Dedifferentiated amniotic fluid mesenchymal stem cell (primary cell): ENCODE results near the gene PARP16.
"Not testable (repeated sequence)": the region's sequence is repeated elsewhere in the genome, so short reads cannot be mapped to it uniquely, and the experiment has no call there.

Experiments
- DNase-seq: peaks from one replicate; pipeline ENCODE4 v3.0.0-alpha.2; 2016; ENCODE audit errors: extremely low spot score

The PARP16 gene

DNA sequence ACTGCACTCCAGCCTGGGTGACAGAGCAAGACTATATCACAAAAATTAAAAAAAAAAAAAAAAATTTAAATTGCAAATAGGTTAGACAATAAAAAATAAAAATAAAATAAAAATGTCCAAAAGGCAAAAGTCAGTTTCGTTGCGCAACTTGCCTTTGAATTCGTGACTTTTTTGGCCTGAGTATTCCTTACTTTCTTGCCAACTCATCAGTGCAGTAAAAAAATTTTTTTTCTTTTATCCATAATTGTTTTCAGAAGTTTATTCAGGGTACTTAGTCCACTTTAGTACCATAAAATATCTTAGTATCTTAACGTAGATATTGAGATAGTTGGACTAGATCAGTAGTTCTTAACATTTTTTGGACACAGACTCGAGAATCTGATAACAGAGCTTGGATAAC, 53.0 kb downstream of the PARP16 start:
- DNase-seq = no peak

DNA sequence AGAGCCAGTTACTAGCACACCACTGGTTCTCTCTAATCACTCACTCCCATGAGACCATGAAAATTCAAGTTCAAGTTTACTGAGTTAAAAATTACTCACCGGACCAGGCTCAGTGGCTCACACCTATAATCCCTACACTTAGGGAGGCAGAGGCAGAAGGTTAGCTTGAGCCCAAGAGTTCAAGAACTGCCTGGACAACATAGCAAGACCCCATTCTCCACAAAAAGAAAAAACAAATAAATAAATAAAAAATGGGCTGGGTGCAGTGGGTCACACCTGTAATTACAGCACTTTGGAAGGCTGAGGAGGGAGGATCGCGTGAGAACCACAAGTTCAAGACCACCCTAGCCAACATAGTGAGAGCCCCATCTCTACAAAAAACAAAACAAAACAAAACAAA, 54.2 kb downstream of the PARP16 start:
- DNase-seq = no peak

DNA sequence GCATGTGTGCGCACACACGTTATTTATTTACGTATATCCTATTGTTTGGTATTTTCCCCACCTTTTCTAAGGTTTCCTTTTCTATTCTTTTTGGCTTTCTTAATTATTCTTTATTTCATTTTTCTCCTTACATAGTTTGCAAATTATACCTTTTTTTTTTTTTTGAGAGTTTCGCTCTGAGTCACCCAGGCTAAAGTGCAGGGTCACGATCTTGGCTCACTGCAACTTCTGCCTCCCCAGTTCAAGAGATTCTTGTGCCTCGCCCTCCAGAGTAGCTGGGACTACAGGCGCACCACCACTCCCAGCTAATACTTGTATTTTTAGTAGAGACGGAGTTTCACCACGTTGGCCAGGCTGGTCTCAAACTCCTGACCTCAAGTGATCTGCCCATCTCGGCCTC, 55.4 kb downstream of the PARP16 start:
- no peak for DNase-seq

DNA sequence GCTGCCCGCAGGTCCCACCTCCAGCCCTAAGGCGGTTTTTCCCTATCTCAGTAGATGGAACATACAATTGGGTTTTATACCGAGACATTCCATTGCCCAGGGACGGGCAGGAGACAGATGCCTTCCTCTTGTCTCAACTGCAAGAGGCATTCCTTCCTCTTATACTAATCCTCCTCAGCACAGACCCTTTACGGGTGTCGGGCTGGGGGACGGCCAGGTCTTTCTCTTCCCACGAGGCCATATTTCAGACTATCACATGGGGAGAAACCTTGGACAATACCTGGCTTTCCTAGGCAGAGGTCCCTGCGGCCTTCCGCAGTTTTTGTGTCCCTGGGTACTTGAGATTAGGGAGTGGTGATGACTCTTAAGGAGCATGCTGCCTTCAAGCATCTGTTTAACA, 59.8 kb downstream of the PARP16 start:
- DNase-seq = not testable (repeated sequence)

DNA sequence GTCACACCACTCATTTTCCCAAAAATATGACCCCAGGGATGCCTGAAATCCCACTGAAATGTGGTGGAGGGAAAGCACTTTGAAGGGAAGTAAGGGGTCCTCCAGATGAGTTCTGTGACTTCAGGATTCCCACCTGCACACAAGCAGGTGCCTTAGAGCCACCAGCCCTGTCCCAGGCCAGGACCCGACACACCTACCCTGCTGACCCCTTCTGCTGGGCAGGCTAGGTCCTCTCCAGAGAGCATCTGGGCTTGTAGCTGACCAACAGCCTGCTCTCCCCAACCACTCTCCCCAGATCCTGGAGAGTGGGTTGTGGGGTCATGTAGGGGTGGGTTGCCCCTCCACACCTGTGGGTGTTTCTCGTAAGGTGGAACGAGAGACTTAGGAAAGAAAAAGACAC, 60.5 kb downstream of the PARP16 start:
- no peak for DNase-seq

DNA sequence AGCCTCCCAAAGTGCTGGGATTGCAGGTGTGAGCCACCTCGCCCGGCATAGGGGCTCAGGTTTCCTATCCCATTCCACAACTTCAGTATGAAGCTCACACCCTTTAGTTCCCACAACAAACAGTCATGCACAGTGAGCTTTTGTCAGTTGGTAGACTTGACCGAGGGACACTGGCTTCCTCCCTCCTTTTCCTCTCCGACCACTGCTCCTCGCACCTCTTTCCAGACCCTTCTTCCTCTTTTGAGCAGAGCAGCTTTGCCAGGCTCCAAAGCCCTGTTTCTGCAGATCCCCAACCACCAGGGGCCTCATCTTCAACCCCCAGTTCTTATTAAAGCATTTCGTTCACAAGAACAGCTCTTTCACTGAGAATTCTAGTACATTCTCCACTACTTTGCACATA, 62.7 kb downstream of the PARP16 start:
- no peak for DNase-seq

DNA sequence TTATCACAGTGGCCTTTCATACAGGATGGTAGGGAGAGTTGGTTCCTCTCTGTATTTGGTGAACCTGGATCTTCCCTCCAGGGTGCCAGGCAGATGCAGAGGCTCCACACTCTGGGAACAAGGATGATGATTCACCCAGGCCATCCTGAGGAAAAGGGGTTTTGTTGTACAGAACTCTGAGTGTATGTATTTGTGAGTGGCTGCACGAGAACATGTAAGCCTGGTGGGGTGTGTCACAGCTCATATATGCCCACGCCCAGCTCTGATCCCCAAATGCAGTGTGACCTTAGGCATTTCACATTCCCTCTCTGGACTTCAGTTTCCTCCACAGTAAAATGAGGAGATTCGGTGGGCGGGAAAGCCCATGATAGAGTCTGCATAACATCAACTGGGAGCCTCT, 63.8 kb downstream of the PARP16 start:
- no peak for DNase-seq

DNA sequence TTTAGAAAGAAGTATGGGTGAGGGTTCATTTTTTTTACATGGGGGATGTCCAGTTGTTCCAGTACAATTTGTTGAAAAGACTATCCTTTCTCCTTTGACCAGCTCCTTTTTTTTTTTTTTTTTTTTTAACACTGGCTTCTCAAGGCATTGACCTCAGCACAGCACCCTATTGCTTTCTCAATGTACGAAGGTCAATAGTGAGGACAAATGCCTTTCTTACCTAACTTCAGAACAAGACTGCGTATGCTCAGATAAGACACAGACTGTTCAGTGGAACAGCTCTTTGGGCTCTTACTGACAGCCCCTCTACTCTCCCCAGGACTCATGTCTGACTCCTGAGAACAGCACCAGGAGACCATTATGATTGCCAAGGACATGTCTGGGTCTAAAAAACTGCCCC, 65.0 kb downstream of the PARP16 start:
- no peak for DNase-seq

DNA sequence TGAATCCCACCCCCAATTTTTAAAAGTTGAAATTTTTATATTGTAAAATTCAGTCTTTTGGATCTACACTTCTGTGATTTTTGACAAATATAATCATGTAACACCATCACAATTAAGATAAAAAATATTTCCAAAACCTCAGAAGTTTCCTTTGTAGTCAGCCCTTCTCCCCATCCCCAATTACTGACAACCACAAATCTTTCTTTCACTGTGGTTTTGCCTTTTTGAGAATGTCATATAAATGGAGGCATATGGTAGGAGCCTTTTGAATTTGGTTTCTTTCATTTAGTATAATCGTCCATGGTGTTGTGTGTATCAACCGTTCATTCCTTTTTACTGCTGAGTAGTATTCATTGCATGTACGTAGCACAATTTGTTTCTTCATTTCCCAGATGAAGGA, 67.5 kb downstream of the PARP16 start:
- DNase-seq = no peak

DNA sequence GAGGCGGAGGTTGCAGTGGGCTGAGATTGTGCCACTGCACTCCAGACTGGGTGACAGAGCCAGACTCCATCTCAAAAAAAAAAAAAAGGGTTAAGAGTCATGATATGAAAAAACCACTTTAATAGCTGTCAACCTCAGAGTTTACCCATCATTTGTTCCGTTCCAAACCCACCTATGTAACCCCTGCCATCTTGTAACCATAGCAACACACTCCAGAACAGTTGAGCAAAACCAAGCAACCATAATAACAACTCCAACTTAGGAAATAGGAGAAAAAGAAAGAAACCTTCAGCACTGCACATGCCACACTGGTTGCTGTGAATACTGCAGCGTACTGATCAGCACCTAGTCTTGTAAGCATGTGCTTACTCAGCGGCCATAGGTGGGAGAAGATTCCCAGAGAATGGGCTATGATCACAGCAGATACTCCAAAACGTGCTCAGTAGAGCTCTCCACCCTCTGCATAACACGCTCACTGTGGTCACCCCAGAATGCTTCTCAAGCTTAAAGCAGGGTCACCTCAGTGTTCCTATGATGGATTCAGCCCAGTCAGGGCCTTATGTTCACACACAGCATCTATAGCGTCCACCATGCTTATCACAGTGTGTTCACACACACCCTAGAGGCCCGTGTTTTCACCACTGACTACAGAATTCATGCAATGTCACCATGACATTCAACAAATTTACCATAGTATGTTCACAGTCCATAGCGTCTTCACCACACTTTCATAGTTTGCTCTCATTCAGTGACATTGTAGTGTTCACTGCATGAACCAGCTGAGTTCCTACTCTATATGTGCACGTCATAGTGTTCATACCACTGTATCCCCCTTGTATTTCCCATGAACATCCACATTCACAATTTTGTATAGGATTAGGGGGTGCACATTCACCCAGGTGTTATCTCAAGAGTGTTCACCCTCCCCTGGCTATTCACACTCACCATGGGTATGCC, 68.9 kb downstream of the PARP16 start:
- no peak for DNase-seq

DNA sequence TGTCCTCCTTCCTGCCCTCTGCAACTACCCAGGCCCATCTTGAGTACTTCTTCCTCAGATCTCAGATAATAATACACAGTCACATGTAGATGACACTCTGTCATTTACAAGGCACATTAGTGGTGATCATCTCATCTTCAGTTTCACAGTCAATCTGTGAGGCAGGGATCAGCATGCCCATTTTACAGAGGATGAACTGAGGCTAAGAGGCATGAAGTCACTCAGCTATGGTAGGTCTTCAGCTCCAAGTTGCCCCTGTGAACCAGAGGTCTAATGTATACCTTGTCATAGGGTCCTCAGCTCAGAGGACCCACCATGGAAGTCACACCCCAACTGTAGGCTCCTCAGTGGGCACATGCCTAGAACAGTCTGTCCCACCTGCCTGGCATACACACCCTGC, 71.2 kb downstream of the PARP16 start:
- DNase-seq = no peak

DNA sequence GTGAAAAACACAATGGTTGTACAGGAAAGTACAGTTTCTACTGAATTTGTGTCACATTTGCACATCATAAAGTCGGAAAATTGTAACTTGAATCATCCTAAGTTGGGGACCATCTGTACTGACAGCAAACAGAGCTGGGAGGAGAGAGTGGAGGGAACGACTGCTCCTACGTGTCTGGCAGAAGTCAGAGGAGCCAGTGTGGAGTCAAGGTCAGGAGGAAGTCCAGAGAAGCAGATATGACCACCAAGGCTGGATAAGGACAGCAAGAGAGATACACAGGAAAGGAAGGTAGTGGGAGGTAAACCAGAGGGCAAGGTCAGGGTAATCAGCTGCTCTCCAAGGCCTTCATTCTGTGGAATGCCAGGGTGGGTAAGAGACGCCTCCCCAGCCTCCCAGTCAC, 72.7 kb downstream of the PARP16 start:
- no peak for DNase-seq

DNA sequence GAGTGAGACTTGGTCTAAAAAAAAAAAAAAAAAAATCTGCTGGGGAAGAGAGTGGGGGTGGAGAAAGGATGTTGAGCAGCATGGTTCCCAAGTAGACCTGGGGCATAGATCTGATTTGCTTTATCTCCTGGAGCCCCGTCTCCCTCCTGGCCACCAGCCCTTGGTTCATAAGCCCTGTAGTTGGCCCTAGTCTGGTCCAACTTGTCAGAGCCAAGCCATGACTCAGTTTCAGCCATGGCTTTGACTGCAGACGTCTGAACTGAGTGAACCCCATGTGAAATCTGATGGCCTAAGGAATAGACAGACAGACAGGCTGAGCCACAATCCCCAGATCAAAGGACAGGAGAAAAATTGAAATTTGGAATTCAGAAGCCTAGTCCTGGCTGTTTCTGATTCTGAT, 73.4 kb downstream of the PARP16 start:
- no peak for DNase-seq

DNA sequence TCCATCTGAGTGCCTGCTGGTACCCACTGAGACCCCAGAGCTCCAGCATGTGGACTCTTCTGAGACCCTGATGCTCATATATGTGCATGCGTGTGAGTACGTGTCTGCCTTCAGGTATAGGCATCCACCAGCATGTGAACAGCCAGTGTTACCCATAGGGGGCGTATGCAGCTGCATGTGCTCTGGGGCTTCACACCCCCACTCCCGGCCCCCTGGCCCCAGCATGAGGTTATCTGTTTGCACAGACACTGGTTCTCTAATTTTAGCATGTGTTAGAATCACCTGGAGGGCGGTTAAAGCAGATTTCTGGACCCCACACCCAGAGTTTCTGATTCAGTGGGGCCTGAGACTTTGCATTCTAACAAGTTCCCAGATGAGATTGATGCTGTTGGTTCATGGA, 74.6 kb downstream of the PARP16 start:
- no peak for DNase-seq

DNA sequence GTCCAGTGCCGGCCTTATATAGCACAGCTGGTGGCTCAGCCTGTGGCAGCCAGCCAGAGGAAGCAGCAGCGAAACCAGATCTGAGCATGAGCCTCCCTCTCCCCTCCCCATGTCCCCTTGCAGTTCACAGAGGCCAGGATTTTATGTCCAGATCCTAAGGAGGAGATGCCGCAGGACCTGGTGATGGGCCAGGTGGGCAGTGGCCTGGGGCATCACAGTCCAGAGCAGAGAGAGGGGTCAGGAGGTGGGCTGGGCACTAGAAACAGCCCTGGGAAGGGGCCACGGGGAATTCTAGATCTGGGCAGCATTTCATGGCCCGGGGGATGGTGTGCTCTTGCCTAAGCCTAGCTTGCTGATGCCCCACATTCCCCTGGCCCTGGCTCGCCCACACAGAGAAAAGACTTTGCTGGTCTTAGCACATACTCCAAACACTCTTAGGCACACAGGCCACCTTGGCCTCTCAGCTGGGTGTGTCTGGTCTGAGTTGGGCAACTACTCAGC, 75.2 kb downstream of the PARP16 start:
- no peak for DNase-seq

DNA sequence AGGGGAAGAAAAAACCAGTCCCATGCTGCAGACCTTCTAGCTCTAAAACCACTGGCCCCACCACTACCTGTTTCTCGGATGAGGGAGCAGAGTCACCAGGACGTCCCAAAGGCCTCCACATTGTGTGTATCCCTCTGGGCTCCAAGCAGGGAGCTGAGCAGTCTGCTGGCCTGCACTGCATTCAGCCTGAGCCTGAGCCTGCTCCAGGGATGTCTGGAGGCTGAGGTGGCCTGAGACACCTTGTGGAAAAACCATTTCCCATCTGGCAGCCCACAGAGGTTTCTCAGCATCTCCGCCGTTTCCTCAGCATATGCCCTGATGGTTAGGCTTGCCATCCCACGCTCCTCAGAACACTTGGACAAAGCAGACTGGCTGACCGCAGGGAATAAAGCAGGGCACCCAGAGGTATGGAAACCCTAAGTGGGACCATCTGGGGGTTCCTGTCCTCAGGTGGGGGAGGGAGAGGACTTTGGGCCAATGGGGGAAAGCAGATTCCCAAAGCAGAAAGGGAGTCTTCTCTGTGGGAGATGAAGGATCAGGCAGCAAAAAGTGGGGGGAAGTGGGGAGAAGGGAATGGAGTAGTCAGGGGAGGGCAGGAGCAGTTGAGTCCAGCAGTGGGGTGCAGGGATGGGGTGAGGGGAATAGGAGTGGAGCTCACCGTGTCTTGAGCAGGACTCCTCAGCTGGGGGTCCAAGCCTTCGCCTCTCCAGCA, 75.8 kb downstream of the PARP16 start, which contains the start of gene CILP:
Gene CILP, minus strand, starts transcription at position 704 of the 712 bp plus-strand sequence. CDS start 1,718 bp downstream, outside the sequence.
- no peak for DNase-seq

DNA sequence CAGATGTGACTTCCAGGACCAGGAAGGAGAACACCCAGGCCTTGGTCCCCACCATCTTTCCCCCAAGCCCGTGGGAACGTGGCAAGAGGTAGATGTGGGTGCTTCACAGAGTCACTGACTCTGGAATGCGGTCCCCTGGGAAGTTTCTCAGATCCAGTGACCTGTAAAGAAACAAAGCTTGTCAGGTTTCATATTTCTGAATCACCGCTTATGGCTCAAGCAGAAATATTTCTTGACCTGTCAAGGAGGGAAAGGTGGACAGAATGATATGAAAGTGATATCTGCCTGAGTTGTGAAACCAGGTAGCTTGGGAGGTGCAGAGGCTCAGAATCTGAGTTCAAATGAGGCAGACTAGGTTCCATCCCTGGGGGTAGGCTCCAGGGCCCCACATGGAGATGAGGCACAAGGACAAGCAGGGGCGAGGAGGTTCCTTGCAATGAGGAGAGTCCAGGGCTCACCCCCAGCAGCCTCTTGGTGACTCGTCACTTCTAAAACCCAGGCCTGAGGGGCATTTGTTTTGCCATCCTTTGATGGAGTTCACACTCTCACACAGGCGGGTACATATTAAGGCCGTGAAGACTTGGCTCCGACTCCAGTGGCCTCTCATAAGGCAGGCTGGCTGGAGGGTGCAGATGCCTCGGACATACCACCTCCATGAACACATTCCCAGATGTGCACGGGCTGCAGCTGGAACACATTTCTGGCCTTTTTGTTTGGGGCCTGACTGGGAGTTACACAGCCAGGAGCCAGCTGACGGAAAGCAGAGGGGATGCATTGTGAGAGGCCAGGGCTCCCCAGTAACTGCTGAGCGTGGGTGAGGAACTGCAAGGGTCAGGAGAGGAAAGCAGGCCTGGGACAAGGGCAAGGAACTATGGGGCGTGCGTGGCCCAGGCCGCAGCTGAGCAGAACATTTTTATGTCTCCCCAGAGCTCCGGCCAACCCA, 76.7 kb downstream of the PARP16 start:
- no peak for DNase-seq

DNA sequence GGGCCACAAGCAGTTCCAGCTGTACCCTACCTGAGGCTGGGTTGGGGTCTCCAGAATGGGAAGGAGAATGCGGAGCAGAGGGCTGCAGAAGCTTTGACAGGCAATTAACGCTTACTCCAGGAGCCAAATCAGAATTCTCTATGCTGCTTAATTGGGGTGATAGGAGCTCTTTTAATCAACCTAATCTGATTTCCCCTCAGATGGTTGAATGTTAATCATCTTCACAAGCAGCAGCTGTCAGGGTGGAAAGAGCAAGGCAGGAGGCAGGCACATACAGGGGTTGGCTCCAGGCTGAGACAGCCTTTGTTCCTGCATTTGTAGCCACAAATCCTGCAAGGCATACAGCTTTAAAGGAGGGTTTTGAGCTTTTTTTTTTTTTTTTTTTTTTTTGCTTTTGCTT, 78.0 kb downstream of the PARP16 start:
- no peak for DNase-seq
